ENCODE results near the gene GAB2.

GAB2 gene

DNA sequence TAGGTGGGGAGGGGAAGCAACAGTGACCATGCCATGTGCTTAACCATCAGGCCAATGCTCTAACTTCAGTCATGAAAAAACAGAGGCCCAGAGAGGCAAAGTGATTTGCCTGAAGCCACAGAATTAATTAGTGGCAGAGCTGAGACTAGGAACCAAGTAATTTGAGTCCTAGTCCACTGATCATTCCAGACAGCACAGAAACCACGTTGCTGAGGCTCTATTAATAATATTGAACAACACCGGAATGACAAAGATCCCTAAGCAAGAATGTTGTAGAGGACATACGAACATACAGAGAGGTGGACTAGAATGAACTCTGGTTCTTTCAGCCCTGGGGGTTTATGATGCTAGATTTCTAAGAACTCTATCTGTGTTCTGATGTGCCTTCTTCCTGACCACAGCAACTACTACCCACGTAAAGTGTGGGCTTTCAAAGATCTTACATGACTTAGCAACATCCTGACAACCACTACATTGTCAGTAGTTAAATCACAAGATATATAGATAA is 92.3 kb downstream of the GAB2 start:
- H3K4me1 ChIP-seq: no peaks in the 10 kb centered on the region
- H3K79me2 ChIP-seq: peaks cover 2% of the 10 kb centered on the region
- H3K4me3 ChIP-seq (ENCODE audit: low read depth, low read length): no peak overlapping the region
- no peak overlapping the region for H3K27ac ChIP-seq
- H3K9ac ChIP-seq: no peak overlapping the region
- no peak overlapping the region for H3K4me2 ChIP-seq (ENCODE audit: low read length)
- TF ChIP-seq, protein P1, sequence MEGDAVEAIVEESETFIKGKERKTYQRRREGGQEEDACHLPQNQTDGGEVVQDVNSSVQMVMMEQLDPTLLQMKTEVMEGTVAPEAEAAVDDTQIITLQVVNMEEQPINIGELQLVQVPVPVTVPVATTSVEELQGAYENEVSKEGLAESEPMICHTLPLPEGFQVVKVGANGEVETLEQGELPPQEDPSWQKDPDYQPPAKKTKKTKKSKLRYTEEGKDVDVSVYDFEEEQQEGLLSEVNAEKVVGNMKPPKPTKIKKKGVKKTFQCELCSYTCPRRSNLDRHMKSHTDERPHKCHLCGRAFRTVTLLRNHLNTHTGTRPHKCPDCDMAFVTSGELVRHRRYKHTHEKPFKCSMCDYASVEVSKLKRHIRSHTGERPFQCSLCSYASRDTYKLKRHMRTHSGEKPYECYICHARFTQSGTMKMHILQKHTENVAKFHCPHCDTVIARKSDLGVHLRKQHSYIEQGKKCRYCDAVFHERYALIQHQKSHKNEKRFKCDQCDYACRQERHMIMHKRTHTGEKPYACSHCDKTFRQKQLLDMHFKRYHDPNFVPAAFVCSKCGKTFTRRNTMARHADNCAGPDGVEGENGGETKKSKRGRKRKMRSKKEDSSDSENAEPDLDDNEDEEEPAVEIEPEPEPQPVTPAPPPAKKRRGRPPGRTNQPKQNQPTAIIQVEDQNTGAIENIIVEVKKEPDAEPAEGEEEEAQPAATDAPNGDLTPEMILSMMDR (IDR thresholded peaks at IDR 0.05): no peak
- no peaks in the 10 kb centered on the region for H3K9me3 ChIP-seq (ENCODE audit: control insufficient read depth, low read length)
- H3K27me3 ChIP-seq (ENCODE audit: control insufficient read depth, insufficient read depth, low read length): no peaks in the 10 kb centered on the region
- no peak overlapping the region for H2AFZ ChIP-seq
- H3K36me3 ChIP-seq (ENCODE audit: control insufficient read depth, insufficient read depth, low read length): no peaks in the 10 kb centered on the region

DNA sequence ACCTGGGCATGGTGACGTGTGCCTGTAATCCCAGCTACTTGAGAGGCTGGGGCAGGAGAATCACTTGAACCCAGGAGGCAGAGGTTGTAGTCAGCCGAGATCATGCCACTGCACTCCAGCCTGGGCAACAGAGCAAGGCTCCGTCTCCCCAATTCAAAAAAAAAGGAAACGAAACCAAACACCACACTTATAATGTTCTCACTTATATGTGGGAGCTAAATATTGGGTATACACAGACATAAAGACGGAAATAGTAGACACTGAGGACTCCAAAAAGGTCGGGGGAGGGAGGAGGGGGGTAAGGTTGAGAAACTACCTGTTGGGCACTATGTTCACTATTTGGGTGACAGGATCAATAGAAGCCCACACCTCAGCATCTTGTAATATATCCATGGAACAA is 94.3 kb downstream of the GAB2 start:
- Histone ChIP-seq H3K9me3 (ENCODE audit: control insufficient read depth, low read length) (no peaks in the 10 kb centered on the region), H3K4me3 (ENCODE audit: low read depth, low read length) (no peak overlapping the region), H2AFZ (no peak overlapping the region), H3K4me2 (ENCODE audit: low read length) (no peak overlapping the region), H3K36me3 (ENCODE audit: control insufficient read depth, insufficient read depth, low read length) (no peaks in the 10 kb centered on the region), H3K9ac (no peak overlapping the region), H3K27me3 (ENCODE audit: control insufficient read depth, insufficient read depth, low read length) (no peaks in the 10 kb centered on the region), H3K27ac (no peak overlapping the region), H3K79me2 (peaks cover 5% of the 10 kb centered on the region), H3K4me1 (no peaks in the 10 kb centered on the region)
- TF ChIP-seq, protein P1 (IDR thresholded peaks at IDR 0.05): no peak

GRCh38 chr11:78319453-78319955 is 98.1 kb downstream of the GAB2 start:
- Histone ChIP-seq H3K27me3 (ENCODE audit: control insufficient read depth, insufficient read depth, low read length) (no peaks in the 10 kb centered on the region), H2AFZ (no peak overlapping the region), H3K27ac (no peak overlapping the region), H3K4me1 (no peaks in the 10 kb centered on the region), H3K9ac (no peak overlapping the region), H3K79me2 (peaks cover 5% of the 10 kb centered on the region), H3K4me3 (ENCODE audit: low read depth, low read length) (no peak overlapping the region), H3K9me3 (ENCODE audit: control insufficient read depth, low read length) (no peaks in the 10 kb centered on the region), H3K36me3 (ENCODE audit: control insufficient read depth, insufficient read depth, low read length) (no peaks in the 10 kb centered on the region), H3K4me2 (ENCODE audit: low read length) (no peak overlapping the region)
- TF ChIP-seq, protein P1 (IDR thresholded peaks at IDR 0.05): no peak

DNA sequence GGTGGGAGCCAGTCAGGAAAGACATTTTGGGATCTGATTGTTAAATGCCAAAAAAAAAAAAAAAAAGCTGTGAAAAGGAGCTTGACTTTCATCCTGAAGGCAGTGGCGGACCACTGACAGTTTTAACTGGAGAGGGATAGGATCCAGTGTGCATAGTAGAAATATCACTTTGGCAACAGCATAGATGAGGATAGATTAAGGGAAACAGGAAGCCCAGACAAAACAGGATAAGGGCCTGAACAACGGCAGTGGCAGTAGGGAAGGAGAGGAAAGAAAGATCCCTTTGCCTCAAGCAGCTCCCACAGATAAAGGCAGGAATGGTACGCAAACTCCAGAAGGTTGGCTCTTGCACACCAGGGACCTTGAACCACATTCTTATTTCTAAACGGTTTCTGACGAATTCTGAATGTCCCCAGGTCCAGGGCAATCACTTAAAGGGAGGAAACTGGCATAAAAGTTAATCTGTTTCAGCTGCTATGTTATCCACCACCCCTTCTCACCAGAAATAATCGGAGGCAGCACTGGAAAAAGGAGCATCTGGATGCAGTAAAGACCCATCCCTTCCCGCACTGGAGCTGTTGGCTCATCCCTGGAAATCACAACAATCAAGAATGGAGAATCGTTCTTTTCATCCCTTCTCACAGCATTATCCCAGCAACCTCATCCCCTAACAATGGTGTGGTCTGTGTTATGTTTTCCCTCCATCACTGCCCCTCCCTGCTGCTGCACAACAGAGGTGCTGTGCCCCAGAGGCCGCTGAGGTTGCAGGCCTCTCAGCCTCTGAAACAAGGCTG is 99.1 kb downstream of the GAB2 start:
- Histone ChIP-seq H3K9me3 (ENCODE audit: control insufficient read depth, low read length) (no peaks in the 10 kb centered on the region), H3K4me1 (peaks cover 4% of the 10 kb centered on the region), H3K36me3 (ENCODE audit: control insufficient read depth, insufficient read depth, low read length) (no peaks in the 10 kb centered on the region), H2AFZ (no peak overlapping the region), H3K9ac (no peak overlapping the region), H3K27ac (no peak overlapping the region), H3K4me2 (ENCODE audit: low read length) (no peak overlapping the region), H3K79me2 (peaks cover 5% of the 10 kb centered on the region), H3K4me3 (ENCODE audit: low read depth, low read length) (no peak overlapping the region), H3K27me3 (ENCODE audit: control insufficient read depth, insufficient read depth, low read length) (no peaks in the 10 kb centered on the region)
- TF ChIP-seq, protein P1 (IDR thresholded peaks at IDR 0.05): no peak
